Glomerular visceral epithelial cell (primary cell): ENCODE results near the gene TSPAN10.

Experiments
- DNase-seq: peaks from one replicate; pipeline ENCODE4 v3.0.0-alpha.2; 2016; ENCODE audit errors: extremely low spot score

Gene TSPAN10

GRCh38 chr17:81687770-81688541 lies 51.0 kb downstream of the TSPAN10 start:
- DNase-seq: no peak

DNA sequence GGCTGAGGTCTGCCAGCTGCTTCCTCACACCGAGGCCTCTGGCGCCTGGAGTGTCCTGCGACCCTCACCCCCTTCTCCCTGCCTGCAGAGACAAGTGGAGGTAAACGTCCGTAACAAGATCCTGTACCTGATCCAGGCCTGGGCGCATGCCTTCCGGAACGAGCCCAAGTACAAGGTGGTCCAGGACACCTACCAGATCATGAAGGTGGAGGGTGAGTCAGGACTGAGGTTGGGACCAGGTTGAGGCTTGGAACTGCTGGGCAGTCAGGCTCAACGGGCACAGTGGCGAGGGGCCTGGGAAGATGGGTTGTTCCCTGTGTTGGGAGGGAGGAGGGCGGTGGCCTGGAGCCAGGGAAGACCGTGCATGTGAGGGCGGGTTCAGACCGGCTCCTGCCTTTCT lies 51.6 kb downstream of the TSPAN10 start:
- DNase-seq: no peak

GRCh38 chr17:81690066-81690465 lies 53.1 kb downstream of the TSPAN10 start:
- DNase-seq: no peak

- no peak for DNase-seq
These were observed 53.6 kb downstream of the TSPAN10 start for GRCh38 chr17:81690549-81690948.

GRCh38 chr17:81691196-81691595 lies 54.2 kb downstream of the TSPAN10 start:
- no peak for DNase-seq

GRCh38 chr17:81691608-81692007 lies 54.6 kb downstream of the TSPAN10 start:
- no peak for DNase-seq

GRCh38 chr17:81693509-81694210 lies 56.7 kb downstream of the TSPAN10 start:
- DNase-seq: no peak

DNA sequence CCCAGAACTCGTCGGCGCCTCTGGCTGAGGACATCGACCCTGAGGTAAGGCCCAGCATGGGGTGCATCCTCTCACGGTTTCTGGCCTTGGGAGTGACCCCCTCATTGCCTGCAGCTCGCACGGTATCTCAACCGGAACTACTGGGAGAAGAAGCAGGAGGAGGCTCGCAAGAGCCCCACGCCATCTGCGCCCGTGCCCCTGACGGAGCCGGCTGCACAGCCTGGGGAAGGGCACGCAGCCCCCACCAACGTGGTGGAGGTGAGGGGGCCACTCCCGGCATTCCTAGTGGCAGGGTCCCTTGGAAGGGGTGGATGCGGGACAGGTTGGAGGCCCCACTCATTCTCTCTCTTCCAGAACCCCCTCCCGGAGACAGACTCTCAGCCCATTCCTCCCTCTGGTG lies 57.8 kb downstream of the TSPAN10 start:
- no peak for DNase-seq

- DNase-seq: no peak
These were observed 58.2 kb downstream of the TSPAN10 start for GRCh38 chr17:81695211-81695610.

DNA sequence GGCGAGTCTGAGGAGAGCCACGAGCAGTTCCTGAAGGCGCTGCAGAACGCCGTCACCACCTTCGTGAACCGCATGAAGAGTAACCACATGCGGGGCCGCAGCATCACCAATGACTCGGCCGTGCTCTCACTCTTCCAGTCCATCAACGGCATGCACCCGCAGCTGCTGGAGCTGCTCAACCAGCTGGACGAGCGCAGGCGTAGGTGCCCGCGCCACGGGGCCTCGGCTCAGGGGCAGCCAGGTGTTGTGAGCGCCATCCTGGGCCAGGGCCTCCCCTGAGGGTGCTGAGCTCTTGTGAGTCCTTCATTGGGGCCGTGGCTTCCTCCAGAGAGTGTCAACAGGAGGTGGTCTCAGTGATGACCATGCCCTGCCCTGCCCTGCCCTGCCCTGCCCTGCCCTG lies 58.8 kb downstream of the TSPAN10 start:
- DNase-seq: no peak

DNA sequence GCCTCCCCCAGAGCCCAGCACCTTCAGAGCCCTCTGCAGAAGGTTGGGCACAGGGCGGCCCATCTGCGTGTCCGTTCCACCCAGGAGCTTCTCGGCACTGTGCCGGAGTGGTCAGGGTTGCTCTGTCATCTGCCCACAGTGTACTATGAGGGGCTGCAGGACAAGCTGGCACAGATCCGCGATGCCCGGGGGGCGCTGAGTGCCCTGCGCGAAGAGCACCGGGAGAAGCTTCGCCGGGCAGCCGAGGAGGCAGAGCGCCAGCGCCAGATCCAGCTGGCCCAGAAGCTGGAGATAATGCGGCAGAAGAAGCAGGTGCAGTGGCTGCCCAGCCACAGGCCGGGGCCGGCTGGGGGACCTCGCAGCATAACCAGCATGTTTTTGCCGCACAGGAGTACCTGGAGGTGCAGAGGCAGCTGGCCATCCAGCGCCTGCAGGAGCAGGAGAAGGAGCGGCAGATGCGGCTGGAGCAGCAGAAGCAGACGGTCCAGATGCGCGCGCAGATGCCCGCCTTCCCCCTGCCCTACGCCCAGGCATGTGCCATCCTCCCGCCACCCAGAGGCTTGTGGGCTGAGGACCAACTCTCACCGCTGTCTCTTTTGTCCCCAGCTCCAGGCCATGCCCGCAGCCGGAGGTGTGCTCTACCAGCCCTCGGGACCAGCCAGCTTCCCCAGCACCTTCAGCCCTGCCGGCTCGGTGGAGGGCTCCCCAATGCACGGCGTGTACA lies 59.4 kb downstream of the TSPAN10 start:
- no peak for DNase-seq

- no peak for DNase-seq
These were observed 60.5 kb downstream of the TSPAN10 start for GRCh38 chr17:81697261-81698044.
